H1 (cell line): Measurements from ENCODE around the gene RBM17. TPM values are rescaled to one million over a fixed set of nuclear protein-coding genes. Genes with fewer than 3 reads are reported as not detected.

Experiments used
- CTCF ChIA-PET: fragments of 300-600 bp; sonication (Branson Sonifier 250); formaldehyde crosslinking; loops from one replicate; lab custom pipeline; 2021; ENCODE audit not compliant: partially characterized antibody; lab: Charles Lee
- POLR2A ChIA-PET: fragments of 300-600 bp; sonication (Branson Sonifier 250); formaldehyde crosslinking; loops from one replicate; lab custom pipeline; 2021; ENCODE audit warnings: inconsistent platforms; ENCODE audit not compliant: partially characterized antibody; lab: Charles Lee
- DNase-seq, 2 experiments: peaks; one replicate each; pipeline versions ENCODE4 v3.0.0 to v3.0.0-alpha.2; 2010 to 2022; ENCODE audit warnings: low spot score in 2 of 2, low read depth in 1 of 2, mixed read lengths in 1 of 2
- FAIRE-seq: peaks from 2 replicates; lab custom pipeline; 2011; peaks lifted over from hg19 to GRCh38; lab: Jason Lieb, UNC
- H2AFZ ChIP-seq: 2 replicates; pipeline ENCODE4 v1.8.1; 2012; ENCODE audit warnings: low read length, inconsistent platforms
- H2AK5ac ChIP-seq: 2 replicates; pipeline ENCODE4 v1.6.1; 2013; ENCODE audit warnings: low read depth, low read length
- H2BK120ac ChIP-seq: replicated peaks from 2 replicates; pipeline ENCODE3; 2013; ENCODE audit warnings: low read depth, low read length, inconsistent platforms
- H2BK12ac ChIP-seq: 2 replicates; pipeline ENCODE4 v1.6.1; 2013; ENCODE audit warnings: low read depth, low read length
- H2BK15ac ChIP-seq: 2 replicates; pipeline ENCODE4 v1.6.1; 2013; ENCODE audit warnings: low read length
- H2BK20ac ChIP-seq: 2 replicates; pipeline ENCODE4 v1.6.1; 2013; ENCODE audit warnings: low read length
- H2BK5ac ChIP-seq: 2 replicates; pipeline ENCODE4 v1.6.1; 2013; ENCODE audit warnings: low read depth, low read length
- H3K14ac ChIP-seq: 2 replicates; pipeline ENCODE4 v1.6.1; 2013; ENCODE audit warnings: inconsistent platforms; ENCODE audit not compliant: insufficient read length
- H3K18ac ChIP-seq: 2 replicates; pipeline ENCODE4 v1.6.1; 2013; ENCODE audit warnings: low read length; ENCODE audit errors: extremely low read depth
- H3K23ac ChIP-seq: 2 replicates; pipeline ENCODE4 v1.6.1; 2013; ENCODE audit warnings: inconsistent platforms; ENCODE audit not compliant: insufficient read length
- H3K23me2 ChIP-seq: 2 replicates; pipeline ENCODE4 v1.6.1; 2013; ENCODE audit warnings: low read depth, low read length
- H3K27ac ChIP-seq: 2 replicates; pipeline ENCODE4 v1.6.1; 2011; ENCODE audit warnings: low read depth, low read length, inconsistent platforms
- H3K27me3 ChIP-seq, 4 experiments: replicated peaks in 1 of 4; 1 replicate in 1 of 4; 2 replicates in 3 of 4; pipeline versions ENCODE4 v1.6.1 to v1.8.1; 2011 to 2013; ENCODE audit warnings: low read length in 3 of 4, mild to moderate bottlenecking in 3 of 4, inconsistent platforms in 2 of 4, mixed read lengths in 2 of 4, moderate library complexity in 1 of 4; ENCODE audit not compliant: control insufficient read depth in 3 of 4, insufficient read depth in 3 of 4; ENCODE audit errors: extremely low read depth in 1 of 4
- H3K36me3 ChIP-seq, 4 experiments: 2 replicates each; pipeline versions ENCODE4 v1.6.1 to v1.8.1; 2011 to 2013; ENCODE audit warnings: mild to moderate bottlenecking in 4 of 4, low read length in 3 of 4, moderate library complexity in 2 of 4, control low read depth in 1 of 4, inconsistent platforms in 1 of 4; ENCODE audit not compliant: insufficient read depth in 4 of 4, control insufficient read depth in 2 of 4
- H3K4ac ChIP-seq: replicated peaks from 2 replicates; pipeline ENCODE3; 2013; ENCODE audit warnings: low read length, low read depth, mixed read lengths, inconsistent platforms; ENCODE audit not compliant: insufficient read length
- H3K4me1 ChIP-seq, 4 experiments: replicated peaks in 1 of 4; 1 replicate in 1 of 4; 2 replicates in 3 of 4; pipeline versions ENCODE4 v1.6.1 to v1.8.1; 2011 to 2013; ENCODE audit warnings: low read length in 3 of 4, inconsistent platforms in 2 of 4, mixed read lengths in 1 of 4; ENCODE audit not compliant: insufficient read depth in 4 of 4, control insufficient read depth in 3 of 4
- H3K4me2 ChIP-seq, 2 experiments: 2 replicates each; pipeline versions ENCODE4 v1.6.1 to v1.8.1; 2011 to 2013; ENCODE audit warnings: low read depth in 2 of 2, low read length in 2 of 2, control low read depth in 1 of 2, inconsistent platforms in 1 of 2, mild to moderate bottlenecking in 1 of 2; ENCODE audit not compliant: insufficient read depth in 1 of 2
- H3K4me3 ChIP-seq, 4 experiments: fragments of 200-600, 300-600 bp in 1 of 4; sonication (generic), shearing (Covaris generic), sonication (Bioruptor Twin) in 1 of 4; 2 replicates each; pipeline versions ENCODE4 v1.5.1 to v1.8.1; 2011 to 2016; ENCODE audit warnings: low read length in 4 of 4, low read depth in 3 of 4, control low read depth in 2 of 4, inconsistent platforms in 2 of 4, mild to moderate bottlenecking in 2 of 4, mixed read lengths in 1 of 4, moderate library complexity in 1 of 4; ENCODE audit not compliant: insufficient read depth in 2 of 4; ENCODE audit errors: extremely low read depth in 1 of 4
- H3K56ac ChIP-seq: replicated peaks from 2 replicates; pipeline ENCODE3; 2013; ENCODE audit warnings: low read depth, mild to moderate bottlenecking, mixed read lengths, low read length, inconsistent platforms; ENCODE audit not compliant: insufficient read length
- H3K79me1 ChIP-seq: 2 replicates; pipeline ENCODE4 v1.6.1; 2013; ENCODE audit warnings: low read depth, low read length, control low read depth
- H3K79me2 ChIP-seq, 2 experiments: 2 replicates each; pipeline versions ENCODE4 v1.6.1 to v1.8.1; 2012 to 2013; ENCODE audit warnings: low read length in 2 of 2, mild to moderate bottlenecking in 2 of 2, inconsistent platforms in 1 of 2; ENCODE audit not compliant: insufficient read depth in 2 of 2, control insufficient read depth in 1 of 2
- H3K9ac ChIP-seq, 4 experiments: replicated peaks in 1 of 4; 1 replicate in 1 of 4; 2 replicates in 3 of 4; pipeline versions ENCODE4 v1.6.1 to v1.8.1; 2011 to 2013; ENCODE audit warnings: low read depth in 3 of 4, low read length in 3 of 4, control low read depth in 2 of 4, mild to moderate bottlenecking in 2 of 4, moderate library complexity in 2 of 4, inconsistent platforms in 1 of 4; ENCODE audit errors: extremely low read depth in 1 of 4
- H3K9me3 ChIP-seq, 2 experiments: 2 replicates each; pipeline versions ENCODE4 v1.6.1 to v1.8.1; 2012 to 2013; ENCODE audit warnings: mild to moderate bottlenecking in 2 of 2, moderate library complexity in 2 of 2, control low read depth in 1 of 2, inconsistent platforms in 1 of 2, low read depth in 1 of 2, low read length in 1 of 2, mixed read lengths in 1 of 2; ENCODE audit not compliant: insufficient read depth in 2 of 2
- H4K20me1 ChIP-seq, 2 experiments: replicated peaks in 1 of 2; 2 replicates each; pipeline versions ENCODE3 to v1.8.1; 2011 to 2013; ENCODE audit warnings: inconsistent platforms in 2 of 2, low read length in 2 of 2, mild to moderate bottlenecking in 1 of 2; ENCODE audit not compliant: insufficient read depth in 2 of 2, control insufficient read depth in 1 of 2
- H4K5ac ChIP-seq: 2 replicates; pipeline ENCODE4 v1.6.1; 2013; ENCODE audit warnings: low read length, low read depth, mixed read lengths, inconsistent platforms; ENCODE audit not compliant: insufficient read length
- H4K8ac ChIP-seq: 2 replicates; pipeline ENCODE4 v1.8.0; 2013; ENCODE audit warnings: mild to moderate bottlenecking, moderate library complexity, low read length, inconsistent platforms; ENCODE audit not compliant: insufficient read depth; ENCODE audit errors: extremely low read depth
- H4K91ac ChIP-seq: replicated peaks from 2 replicates; pipeline ENCODE3; 2013; ENCODE audit warnings: low read length, mixed read lengths, inconsistent platforms; ENCODE audit not compliant: insufficient read length
- ASH2L ChIP-seq: fragments of 200-600, 300-600 bp; sonication (generic); IDR thresholded peaks from one replicate; pipeline ENCODE4 v1.7.1; 2017; ENCODE audit warnings: low read length
- BRCA1 ChIP-seq: IDR thresholded peaks from 2 replicates; pipeline ENCODE4 v1.6.1; 2012; ENCODE audit warnings: low read depth, low read length, improper control_type of control experiment
- CBX8 ChIP-seq: fragments of 300-800, 300-1000 bp; sonication (generic); IDR thresholded peaks from 2 replicates; pipeline ENCODE4 v1.7.1; 2016; ENCODE audit warnings: low read depth, low read length, borderline replicate concordance
- CREB1 ChIP-seq: IDR thresholded peaks from 2 replicates; pipeline ENCODE4 v1.6.1; 2012; ENCODE audit warnings: inconsistent platforms
- CTBP2 ChIP-seq: IDR thresholded peaks from 2 replicates; pipeline ENCODE4 v1.7.0; 2011; ENCODE audit warnings: borderline replicate concordance, mild to moderate bottlenecking, moderate library complexity, mixed read lengths, low read length; ENCODE audit not compliant: insufficient read depth, insufficient read length
- EP300 ChIP-seq, 2 experiments: IDR thresholded peaks; 1 replicate in 1 of 2; 2 replicates in 1 of 2; pipeline ENCODE4 v1.6.1; 2011 to 2012; ENCODE audit warnings: low read depth in 2 of 2, low read length in 2 of 2, mild to moderate bottlenecking in 2 of 2, borderline replicate concordance in 1 of 2, inconsistent platforms in 1 of 2, moderate library complexity in 1 of 2
- JUN ChIP-seq: IDR thresholded peaks from 2 replicates; pipeline ENCODE4 v1.6.1; 2011; ENCODE audit warnings: low read depth, mild to moderate bottlenecking, improper control_type of control experiment, low read length
- KDM1A ChIP-seq: fragments of 200-600, 300-600 bp; sonication (generic); IDR thresholded peaks from 2 replicates; pipeline ENCODE4 v1.7.1; 2016; ENCODE audit warnings: mild to moderate bottlenecking, low read length, borderline replicate concordance
- KDM5A ChIP-seq: fragments of 200-600 bp; IDR thresholded peaks from 2 replicates; pipeline ENCODE4 v1.7.1; 2012; ENCODE audit warnings: mild to moderate bottlenecking, low read length, inconsistent platforms, mixed read lengths
- MAFK ChIP-seq: IDR thresholded peaks from 2 replicates; pipeline ENCODE4 v1.6.1; 2012; ENCODE audit warnings: low read depth, mild to moderate bottlenecking, improper control_type of control experiment, low read length
- NRF1 ChIP-seq: IDR thresholded peaks from 2 replicates; pipeline ENCODE4 v1.6.1; 2011; ENCODE audit warnings: mild to moderate bottlenecking, low read depth, low read length, improper control_type of control experiment
- RFX5 ChIP-seq: IDR thresholded peaks from 2 replicates; pipeline ENCODE4 v1.6.1; 2011; ENCODE audit warnings: low read depth, low read length, improper control_type of control experiment, borderline replicate concordance
- RXRA ChIP-seq: IDR thresholded peaks from 2 replicates; pipeline ENCODE4 v1.6.1; 2011; ENCODE audit warnings: low read depth, mild to moderate bottlenecking, low read length, moderate library complexity; ENCODE audit not compliant: insufficient read depth
- TAF1 ChIP-seq: IDR thresholded peaks from 2 replicates; pipeline ENCODE4 v1.6.1; 2011; ENCODE audit warnings: mild to moderate bottlenecking, low read depth, low read length
- USF2 ChIP-seq: IDR thresholded peaks from 2 replicates; pipeline ENCODE4 v1.6.1; 2011; ENCODE audit warnings: low read length, improper control_type of control experiment
- WGBS, 2 experiments: shearing (Covaris generic) in 1 of 2; methylation state at CpG; one replicate each; pipeline versions ENCODE4 v1.1.6 to v1.1.7; 2013 to 2015; ENCODE audit warnings: low lambda C conversion rate in 2 of 2, mixed read lengths in 2 of 2, inconsistent platforms in 1 of 2, low coverage in 1 of 2, missing lambda C conversion rate in 1 of 2; ENCODE audit not compliant: insufficient replicate concordance in 2 of 2, insufficient coverage in 1 of 2, insufficient read length in 1 of 2; ENCODE audit errors: extremely low coverage in 1 of 2, missing lambda C conversion rate in 1 of 2; 5-methylcytosine and 5-hydroxymethylcytosine counted together
- polyA plus RNA-seq, 7 experiments: library from polyadenylated mRNA; depleted of rRNA in 3 of 7; stranded (reverse) in 5 of 7; unstranded in 2 of 7; fragments of >200 nt in 5 of 7; fragments of 200-250 nt in 2 of 7; gene quantifications; 1 replicate in 5 of 7; 2 replicates in 1 of 7; 4 replicates in 1 of 7; pipeline versions ENCODE4 v1.2.1 to v1.2.3, GENCODE V29; 2011 to 2013; ENCODE audit warnings: missing spikeins in 2 of 7, mixed read lengths in 2 of 7
- total RNA-seq: library from RNA; stranded (reverse); fragmentation: NEBNext Ultra II Directional; extraction: Animal tissue kit (Norgen Biotek cat#: 25700); gene quantifications from 2 replicates; pipeline ENCODE4 v1.2.1, GENCODE V29; 2021

RBM17 gene
- total and polyA plus RNA-seq, 2 of the 8 experiments (the other 6 are each of a cell fraction or from before 2014, with no cell fraction given), result 15.7 to 128 TPM

GRCh38 chr10:6047847-6048246, 41.0 kb upstream of the RBM17 start:
- H2BK12ac ChIP-seq, result no peak overlapping the region
- no peaks in the 10 kb centered on the region for H3K79me1 ChIP-seq
- no peak overlapping the region for H2BK5ac ChIP-seq
- ChIA-PET CTCF (no interaction called here), POLR2A (no interaction called here)
- H3K79me2 ChIP-seq, result no peaks in the 10 kb centered on the region
- no peaks in the 10 kb centered on the region for H3K23me2 ChIP-seq
- H3K27me3 ChIP-seq, result no peaks in the 10 kb centered on the region
- H3K4me2 ChIP-seq, result no peak overlapping the region
- H2BK15ac ChIP-seq, result no peak overlapping the region
- H4K91ac ChIP-seq, result no peak overlapping the region
- H2BK20ac ChIP-seq, result no peak overlapping the region
- H3K4me1 ChIP-seq, result no peaks in the 10 kb centered on the region
- WGBS, 2 experiments, result 95 to 100% methylated on average over 1 to 7 of the region's 7 CpGs
- H3K14ac ChIP-seq, result no peak overlapping the region
- no peak overlapping the region for H2BK120ac ChIP-seq
- no peaks in the 10 kb centered on the region for H3K9me3 ChIP-seq
- peak in 1 of 2 experiments; percentile 4 for DNase-seq
- H3K4me3 ChIP-seq, result no peak overlapping the region
- H4K8ac ChIP-seq, result no peak overlapping the region
- H3K9ac ChIP-seq, result no peak overlapping the region
- no peak for FAIRE-seq
- H4K20me1 ChIP-seq, result no peaks in the 10 kb centered on the region
- H2AK5ac ChIP-seq, result no peak overlapping the region
- no peak overlapping the region for H3K23ac ChIP-seq
- H3K27ac ChIP-seq, result no peak overlapping the region
- H4K5ac ChIP-seq, result no peak overlapping the region
- H3K56ac ChIP-seq, result no peak overlapping the region
- H3K36me3 ChIP-seq, result no peaks in the 10 kb centered on the region
- H3K4ac ChIP-seq, result no peak overlapping the region
- no peak overlapping the region for H3K18ac ChIP-seq
- no peak overlapping the region for H2AFZ ChIP-seq
- TF ChIP-seq KDM5A, result no peak
- TF ChIP-seq TAF1, result no peak
- no peak for TF ChIP-seq KDM1A
- no peak for TF ChIP-seq ASH2L
- TF ChIP-seq USF2, result no peak
- no peak for TF ChIP-seq MAFK
- no peak for TF ChIP-seq CBX8
- no peak for TF ChIP-seq CREB1
- TF ChIP-seq BRCA1, result no peak
- no peak for TF ChIP-seq RFX5
- TF ChIP-seq NRF1, result no peak
- TF ChIP-seq RXRA, result no peak
- TF ChIP-seq CTBP2, result no peak
- TF ChIP-seq EP300 (IDR thresholded peaks at IDR 0.05; ENCODE audit: borderline replicate concordance in 1 of 2, low read depth in 2 of 2, low read length in 2 of 2), result no peak
- no peak for TF ChIP-seq JUN
